HG03432 (cell line): ENCODE data around the gene DGKB.

ENCODE experiments used
- ATAC-seq: cut with Tn5 transposase; IDR thresholded peaks from one replicate; pipeline ENCODE4 v1.9.1; 2021; ENCODE audit warnings: mild to moderate bottlenecking, moderate library complexity; ENCODE audit not compliant: unreplicated experiment

Gene DGKB

DNA sequence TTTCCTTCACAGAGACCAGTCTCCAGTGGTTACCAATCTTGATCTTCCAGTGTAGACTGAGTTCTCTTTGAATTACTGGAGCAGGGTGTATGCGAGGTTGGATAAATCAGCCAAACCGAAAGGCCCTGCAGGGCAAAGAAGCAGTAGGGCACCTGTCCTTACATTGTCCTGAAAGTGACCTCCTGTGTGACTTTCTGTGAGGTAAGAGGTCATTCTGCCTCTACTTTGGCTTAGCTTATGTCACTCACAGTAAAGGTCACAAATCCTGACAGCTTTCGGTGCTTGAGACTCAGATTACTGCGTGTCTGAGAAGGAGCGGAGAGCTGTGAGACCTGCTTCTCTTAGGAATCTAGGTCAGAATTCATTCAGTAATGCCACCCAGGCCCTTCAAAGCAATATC is 660.4 kb downstream of the DGKB start:
- no peak for ATAC-seq

- ATAC-seq: no peak
These were observed 665.7 kb downstream of the DGKB start for GRCh38 chr7:14236834-14237233.

- ATAC-seq: no peak
These were observed 667.5 kb downstream of the DGKB start for GRCh38 chr7:14235056-14235455.

DNA sequence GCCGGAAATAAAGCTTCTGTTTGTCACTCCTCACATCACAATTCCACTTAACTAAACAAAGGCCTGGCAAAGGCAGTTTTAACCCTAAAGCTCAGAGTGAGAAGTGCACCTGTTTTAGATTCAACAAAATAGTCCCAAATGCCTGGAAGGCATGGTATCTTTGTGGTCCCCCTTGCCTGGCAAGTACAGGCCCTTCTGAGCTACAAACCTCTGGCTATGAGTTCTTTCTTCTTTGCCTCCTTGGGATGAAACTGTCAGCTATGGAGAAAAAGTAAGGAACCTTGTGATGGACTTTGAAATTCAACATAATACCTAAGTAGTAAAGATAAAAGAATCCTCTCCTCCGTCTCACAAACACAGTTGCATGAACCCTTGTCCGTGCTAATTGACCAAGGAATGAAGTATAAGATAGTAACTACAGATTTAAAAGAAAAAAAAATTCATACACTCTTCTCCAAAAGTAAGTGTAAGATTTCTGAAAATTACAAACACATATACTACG is 668.6 kb downstream of the DGKB start:
- no peak for ATAC-seq

GRCh38 chr7:14233076-14233867 is 669.3 kb downstream of the DGKB start:
- ATAC-seq: no peak

DNA sequence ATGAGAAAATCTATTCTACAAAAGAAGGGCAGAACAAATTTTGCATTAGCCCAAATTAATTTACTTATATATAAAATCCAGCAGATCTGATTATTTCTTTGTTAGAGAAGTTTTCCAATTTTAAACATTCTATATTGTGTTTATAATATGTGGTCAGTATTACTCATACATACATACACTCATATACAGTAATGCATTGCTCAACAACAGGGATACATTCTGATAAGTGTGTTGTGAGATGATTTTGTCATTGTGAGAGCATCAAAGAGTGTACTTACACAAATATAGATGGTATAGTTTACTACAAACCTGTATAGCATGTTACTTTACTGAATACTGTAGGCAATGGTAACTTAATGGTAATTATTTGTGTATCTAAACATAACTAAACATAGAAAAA is 673.5 kb downstream of the DGKB start:
- no peak for ATAC-seq

DNA sequence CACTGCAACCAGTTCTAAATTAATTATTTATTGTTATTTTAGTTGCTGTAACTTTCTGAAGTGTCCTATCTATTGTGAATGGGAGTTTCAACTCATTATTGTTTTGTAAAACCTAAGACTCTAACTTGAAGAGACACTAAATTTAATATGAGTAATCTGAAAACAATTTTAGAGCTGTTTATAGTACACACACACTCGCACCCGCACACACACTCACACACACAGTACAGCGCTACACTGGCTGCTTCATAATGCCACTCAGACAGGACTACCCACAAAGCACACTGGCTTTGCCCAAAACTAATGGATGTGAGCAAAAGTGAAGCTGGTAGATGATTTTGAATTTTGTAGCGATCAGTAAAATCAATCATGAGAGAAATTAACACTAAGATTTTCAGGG is 674.2 kb downstream of the DGKB start:
- ATAC-seq: no peak

DNA sequence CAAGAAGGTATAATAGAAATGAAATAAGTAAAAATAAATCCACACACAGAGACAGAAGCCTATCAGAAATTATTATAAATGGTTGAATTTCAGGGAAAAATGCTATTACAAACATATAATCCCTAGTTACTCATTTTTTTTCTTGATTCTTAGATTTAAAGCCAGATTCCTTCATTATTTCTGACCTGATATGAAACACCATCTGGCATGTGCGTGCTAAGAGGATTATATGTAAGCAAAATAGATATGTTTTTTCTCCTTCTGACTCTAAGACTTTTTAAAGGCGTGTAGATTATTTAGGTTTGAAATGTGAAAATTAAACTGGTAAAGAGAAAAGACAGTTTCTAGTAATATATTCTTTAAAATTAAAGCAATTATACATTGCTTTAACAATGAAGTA is 676.4 kb downstream of the DGKB start:
- ATAC-seq: no peak

- no peak for ATAC-seq
These were observed 683.4 kb downstream of the DGKB start for GRCh38 chr7:14219125-14219524.

DNA sequence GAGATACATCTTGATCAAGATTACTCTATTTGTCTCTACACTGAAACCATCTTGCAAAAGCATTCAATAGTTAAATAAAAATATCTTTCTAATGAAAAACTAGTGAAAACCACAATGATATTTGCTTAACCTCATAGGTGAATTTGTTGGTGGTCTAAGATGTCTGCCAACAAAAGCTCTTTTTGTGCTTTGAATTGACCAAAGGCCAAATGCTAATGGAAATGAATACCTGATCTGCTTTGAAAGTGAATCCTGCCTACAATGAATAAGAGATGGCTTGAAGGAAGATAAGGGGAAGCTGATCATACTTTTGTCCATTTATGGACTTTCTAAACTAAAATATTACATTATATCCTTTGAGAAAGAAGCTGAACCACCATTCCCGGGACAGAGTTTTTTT is 684.2 kb downstream of the DGKB start:
- no peak for ATAC-seq

GRCh38 chr7:14209896-14210484 is 692.6 kb downstream of the DGKB start:
- no peak for ATAC-seq

GRCh38 chr7:14207711-14208110 is 694.8 kb downstream of the DGKB start:
- no peak for ATAC-seq

- ATAC-seq: no peak
These were observed 695.4 kb downstream of the DGKB start for GRCh38 chr7:14207138-14207537.

GRCh38 chr7:14206121-14206520 is 696.4 kb downstream of the DGKB start:
- no peak for ATAC-seq

DNA sequence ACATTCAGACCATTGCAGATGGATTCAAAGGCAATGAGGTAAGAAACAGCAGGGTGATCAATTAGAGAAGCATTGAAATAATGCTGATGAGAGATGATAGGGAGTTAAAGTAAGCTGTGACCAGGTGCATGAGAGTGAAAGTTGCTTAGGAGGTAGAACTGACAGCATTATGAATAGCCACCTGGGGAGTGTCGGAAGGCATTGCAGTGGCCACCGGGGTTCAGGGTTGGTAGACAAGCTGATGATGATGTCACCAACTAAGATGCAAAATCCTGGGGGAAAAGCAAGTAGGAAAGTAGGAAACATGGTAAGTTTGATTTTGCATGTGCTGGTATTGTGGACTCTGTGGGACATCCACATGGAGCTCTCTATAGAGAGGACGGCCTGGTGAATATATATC is 701.2 kb downstream of the DGKB start:
- no peak for ATAC-seq

DNA sequence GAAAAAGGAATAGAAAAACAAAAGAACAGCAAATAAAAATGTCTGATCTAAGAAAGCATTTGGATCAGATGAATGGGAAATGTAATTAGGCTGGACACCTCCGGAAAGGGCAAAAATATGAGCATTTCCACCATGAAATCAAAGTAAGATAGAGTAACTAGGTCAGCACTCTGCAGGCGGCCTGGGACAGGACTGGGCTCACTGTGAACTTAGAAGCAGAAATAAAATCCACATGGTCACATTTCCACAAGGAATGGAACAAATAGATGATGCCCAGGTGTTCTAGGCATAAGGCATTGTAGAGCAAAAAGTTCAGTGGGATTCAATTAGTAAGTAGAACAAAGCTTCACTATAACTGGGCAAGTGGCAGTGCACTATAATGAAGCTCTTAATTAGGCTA is 703.2 kb downstream of the DGKB start:
- no peak for ATAC-seq

DNA sequence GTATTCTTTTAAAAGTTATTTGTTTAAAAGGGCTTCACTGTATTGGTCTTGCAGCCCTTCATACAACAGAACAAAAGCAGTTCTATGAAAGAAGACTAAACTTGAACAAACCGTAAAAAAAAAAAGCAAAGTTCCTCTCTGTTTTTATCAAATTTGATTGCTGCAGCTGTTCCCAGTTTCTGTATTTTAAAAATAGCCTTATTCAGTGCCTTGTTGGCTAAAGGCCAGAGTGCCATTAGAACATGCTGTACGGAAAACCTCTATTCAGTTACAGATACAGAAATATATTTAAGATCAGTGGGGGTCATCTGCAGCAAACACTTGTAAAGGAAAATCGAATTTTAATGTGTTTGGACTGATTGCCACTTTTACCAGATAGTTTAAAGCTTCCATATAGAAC is 705.3 kb downstream of the DGKB start:
- ATAC-seq: no peak

GRCh38 chr7:14196555-14196954 is 706.0 kb downstream of the DGKB start:
- no peak for ATAC-seq

GRCh38 chr7:14195871-14196270 is 706.7 kb downstream of the DGKB start:
- no peak for ATAC-seq

DNA sequence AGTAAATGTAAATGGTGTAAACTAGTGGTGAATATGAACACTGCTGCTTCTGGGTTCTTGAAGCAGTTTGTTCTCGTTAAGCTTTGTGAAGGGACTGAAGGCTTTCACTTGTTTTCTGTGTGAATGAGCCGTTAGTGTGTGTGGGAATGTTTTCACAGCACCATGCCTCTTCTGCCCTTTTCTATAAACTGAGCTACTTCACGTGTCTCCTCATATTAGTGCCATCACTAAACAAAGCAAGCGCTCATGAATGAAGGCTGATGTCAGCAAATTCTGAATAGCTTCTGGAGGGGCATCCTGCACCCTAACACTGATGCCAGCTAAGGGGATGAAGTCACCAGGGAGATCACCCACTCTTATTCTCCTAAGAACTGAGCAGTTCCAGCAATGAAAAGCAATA is 707.5 kb downstream of the DGKB start:
- ATAC-seq: no peak

DNA sequence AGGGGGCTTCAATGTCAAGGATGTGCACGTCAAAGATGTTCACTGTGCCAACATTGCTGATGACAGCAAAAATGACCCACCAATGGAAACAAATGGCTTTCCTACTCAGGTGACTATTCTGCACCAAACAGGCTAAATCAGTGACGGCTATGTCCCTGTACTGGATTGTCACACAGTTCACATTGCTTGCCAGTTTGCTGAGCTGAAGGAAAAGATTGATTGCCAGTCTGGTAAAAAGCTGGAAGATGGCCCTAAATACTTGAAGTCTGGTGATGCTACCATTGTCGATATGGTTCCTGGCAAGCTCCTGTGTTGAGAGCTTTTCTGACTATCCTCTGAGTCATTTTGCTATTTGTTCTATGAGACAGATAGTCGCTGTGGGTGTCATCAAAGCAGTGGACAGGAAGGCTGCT is 710.9 kb downstream of the DGKB start:
- ATAC-seq: no peak

GRCh38 chr7:14184292-14184864 is 718.2 kb downstream of the DGKB start:
- ATAC-seq: no peak
